Measurements from ENCODE around the gene HKDC1. TPM values are rescaled to one million over a fixed set of nuclear protein-coding genes. Genes with fewer than 3 reads are reported as not detected.

HKDC1 gene
- total RNA-seq, 1 donor from 2014 or later, result not detected

Other genes starting within 250 kb of the HKDC1 start
- 17.9 and 19.0 TPM in 2 replicates for gene KIFBP, start 231.5 kb upstream of the HKDC1 start, total RNA-seq
- gene SRGN, start 132.2 kb upstream of the HKDC1 start, total RNA-seq, result 227 and 408 TPM in 2 replicates
- gene VPS26A, start 96.2 kb upstream of the HKDC1 start, total RNA-seq, result 24.6 and 29.0 TPM in 2 replicates
- gene SUPV3L1, start 40.1 kb upstream of the HKDC1 start, total RNA-seq, result 13.1 and 20.8 TPM in 2 replicates
- gene HK1, start 58.2 kb downstream of the HKDC1 start, total RNA-seq, result 86.7 and 93.3 TPM in 2 replicates
- gene TACR2, start 196.6 kb downstream of the HKDC1 start, total RNA-seq, result 0.60 TPM in 1 of 2 replicates, not detected in the other
- gene TSPAN15, start 231.1 kb downstream of the HKDC1 start, total RNA-seq, result 49.2 and 118 TPM in 2 replicates